Neutrophil (primary cell): ENCODE data around the gene DENND10.

Source experiments
- H3K27ac ChIP-seq: fragments of 200-600 bp; sonication (generic); 2 replicates; pipeline ENCODE4 v1.5.1; 2016; ENCODE audit warnings: mild to moderate bottlenecking, moderate library complexity
- H3K27me3 ChIP-seq: fragments of 200-600 bp; sonication (generic); 2 replicates; pipeline ENCODE4 v1.6.0; 2016; ENCODE audit warnings: mild to moderate bottlenecking
- H3K36me3 ChIP-seq: fragments of 200-600 bp; sonication (generic); 2 replicates; pipeline ENCODE4 v1.5.1; 2017
- H3K4me1 ChIP-seq, 2 experiments: fragments of 200-600 bp in 1 of 2; sonication (generic) in 1 of 2; 1 replicate in 1 of 2; 2 replicates in 1 of 2; pipeline versions ENCODE4 v1.5.1 to v1.6.1; 2013 to 2016; ENCODE audit warnings: low read depth in 1 of 2, low read length in 1 of 2, mild to moderate bottlenecking in 1 of 2, moderate library complexity in 1 of 2; ENCODE audit not compliant: control insufficient read depth in 1 of 2, insufficient read depth in 1 of 2
- H3K4me3 ChIP-seq, 2 experiments: fragments of 200-600 bp in 1 of 2; sonication (generic) in 1 of 2; 1 replicate in 1 of 2; 2 replicates in 1 of 2; pipeline ENCODE4 v1.5.1; 2013 to 2016; ENCODE audit warnings: low read depth in 1 of 2, low read length in 1 of 2, mild to moderate bottlenecking in 1 of 2, moderate library complexity in 1 of 2
- H3K9me3 ChIP-seq: fragments of 200-600 bp; sonication (generic); 2 replicates; pipeline ENCODE4 v1.5.1; 2016
- TF ChIP-seq, protein P1 (sequence below): fragments of 200-600 bp; sonication (generic); IDR thresholded peaks from 2 replicates; pipeline ENCODE4 v1.5.1; 2016; ENCODE audit warnings: antibody characterized with exemption

Gene DENND10

DNA sequence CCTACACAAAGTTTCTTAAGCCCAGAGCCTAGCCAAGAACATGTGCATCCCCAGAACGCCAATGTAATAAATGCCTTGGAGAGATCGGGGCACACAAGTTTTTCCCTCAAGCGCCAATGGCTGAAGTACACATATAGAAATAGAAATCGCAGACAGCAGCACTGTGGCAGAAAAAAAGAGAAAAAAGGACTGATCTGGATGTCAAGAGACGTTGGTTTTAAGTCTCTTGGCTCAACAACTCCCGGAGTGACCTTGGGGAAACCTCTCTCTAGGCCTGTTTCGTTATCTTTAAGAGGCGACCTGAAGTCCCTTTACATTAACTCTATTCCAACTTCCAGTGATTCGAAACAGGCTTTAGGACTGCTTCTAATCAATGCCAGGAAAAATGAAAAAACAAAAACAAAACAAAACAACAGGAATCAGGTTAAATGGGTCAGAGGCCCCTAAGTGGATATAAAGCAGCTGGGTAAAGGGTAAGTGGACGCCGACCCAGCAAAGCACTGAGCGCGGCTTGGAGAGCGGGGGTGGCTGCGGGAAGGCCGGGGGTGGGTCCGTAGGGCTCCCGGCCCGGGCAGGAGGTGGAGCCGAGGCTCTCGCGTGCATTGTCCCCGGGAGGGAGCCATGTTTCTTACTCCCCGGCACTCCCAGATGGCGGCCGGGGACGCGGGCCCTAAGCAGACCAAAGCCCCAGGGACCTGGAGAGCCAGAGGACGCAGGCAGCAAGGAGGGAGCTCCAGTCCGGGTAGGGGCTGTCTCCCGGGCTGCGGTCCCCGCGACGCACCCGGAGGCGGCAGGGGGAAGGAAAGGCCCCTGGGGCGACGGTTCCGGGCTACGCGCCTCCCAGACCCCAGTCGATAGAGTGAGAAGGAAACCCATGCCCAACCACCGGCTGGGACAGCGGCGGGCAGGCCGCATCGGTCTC is 24.1 kb upstream of the DENND10 start:
- no peaks in the 10 kb centered on the region for H3K36me3 ChIP-seq
- H3K4me1 ChIP-seq, result peaks cover 40 to 46% of the 10 kb centered on the region in 2 experiments
- no peaks in the 10 kb centered on the region for H3K9me3 ChIP-seq
- no peaks in the 10 kb centered on the region for H3K27me3 ChIP-seq
- peak overlapping the region; percentile 90 for H3K27ac ChIP-seq
- peak overlapping the region; percentile 89 to 96 for H3K4me3 ChIP-seq
- TF ChIP-seq, protein P1, sequence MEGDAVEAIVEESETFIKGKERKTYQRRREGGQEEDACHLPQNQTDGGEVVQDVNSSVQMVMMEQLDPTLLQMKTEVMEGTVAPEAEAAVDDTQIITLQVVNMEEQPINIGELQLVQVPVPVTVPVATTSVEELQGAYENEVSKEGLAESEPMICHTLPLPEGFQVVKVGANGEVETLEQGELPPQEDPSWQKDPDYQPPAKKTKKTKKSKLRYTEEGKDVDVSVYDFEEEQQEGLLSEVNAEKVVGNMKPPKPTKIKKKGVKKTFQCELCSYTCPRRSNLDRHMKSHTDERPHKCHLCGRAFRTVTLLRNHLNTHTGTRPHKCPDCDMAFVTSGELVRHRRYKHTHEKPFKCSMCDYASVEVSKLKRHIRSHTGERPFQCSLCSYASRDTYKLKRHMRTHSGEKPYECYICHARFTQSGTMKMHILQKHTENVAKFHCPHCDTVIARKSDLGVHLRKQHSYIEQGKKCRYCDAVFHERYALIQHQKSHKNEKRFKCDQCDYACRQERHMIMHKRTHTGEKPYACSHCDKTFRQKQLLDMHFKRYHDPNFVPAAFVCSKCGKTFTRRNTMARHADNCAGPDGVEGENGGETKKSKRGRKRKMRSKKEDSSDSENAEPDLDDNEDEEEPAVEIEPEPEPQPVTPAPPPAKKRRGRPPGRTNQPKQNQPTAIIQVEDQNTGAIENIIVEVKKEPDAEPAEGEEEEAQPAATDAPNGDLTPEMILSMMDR, result no peak

DNA sequence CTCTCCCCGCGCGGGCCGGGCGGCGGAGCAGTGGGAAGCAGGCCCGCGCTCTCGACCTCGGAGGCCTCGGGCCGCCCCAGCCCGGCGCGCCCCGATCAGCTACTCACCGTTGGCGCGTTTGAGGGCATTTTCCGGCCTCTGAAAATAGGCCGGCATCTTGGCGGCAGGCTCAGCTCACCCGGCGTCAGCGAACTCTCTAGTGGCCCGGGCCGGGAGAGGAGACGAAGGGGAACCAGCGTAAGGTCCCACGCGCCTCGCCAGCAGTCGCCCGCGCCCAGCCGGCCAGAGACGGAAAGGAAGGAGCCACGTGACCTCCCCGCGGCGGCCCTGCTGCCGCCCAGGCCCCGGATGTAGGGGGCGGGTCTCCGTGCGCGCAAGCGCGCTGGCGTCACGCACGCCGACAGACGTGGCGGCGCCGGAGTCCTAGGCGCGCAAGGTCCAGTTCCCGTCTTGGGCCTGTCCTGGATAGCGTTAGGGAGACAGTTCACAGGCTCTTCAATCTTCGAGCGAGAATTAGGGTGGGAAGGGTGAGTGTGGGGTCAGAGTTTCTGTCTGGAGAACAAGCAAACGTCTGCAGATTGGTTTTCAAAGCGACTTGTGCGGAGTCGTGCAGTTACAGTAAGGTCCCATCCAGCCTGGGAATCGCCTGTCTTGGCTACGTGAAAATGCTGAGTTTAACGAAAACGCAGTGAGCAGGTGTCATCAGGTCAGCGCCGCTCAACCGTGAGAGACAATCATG is 23.2 kb upstream of the DENND10 start, which contains the start of gene EIF3A:
TSS of gene EIF3A (minus strand) at position 297 of the 739 bp plus-strand sequence. CDS start at position 156, 141 bp downstream.
- Histone ChIP-seq H3K4me1 (peaks cover 40 to 46% of the 10 kb centered on the region in 2 experiments), H3K4me3 (peak within 1 kb of the TSS; percentile 89 to 96), H3K9me3 (no peaks in the 10 kb centered on the region), H3K27ac (peak within 1 kb of the TSS; percentile 90), H3K27me3 (no peaks in the 10 kb centered on the region), H3K36me3 (no peaks in the 10 kb centered on the region)
- TF ChIP-seq, protein P1, result peak; percentile 59

DNA sequence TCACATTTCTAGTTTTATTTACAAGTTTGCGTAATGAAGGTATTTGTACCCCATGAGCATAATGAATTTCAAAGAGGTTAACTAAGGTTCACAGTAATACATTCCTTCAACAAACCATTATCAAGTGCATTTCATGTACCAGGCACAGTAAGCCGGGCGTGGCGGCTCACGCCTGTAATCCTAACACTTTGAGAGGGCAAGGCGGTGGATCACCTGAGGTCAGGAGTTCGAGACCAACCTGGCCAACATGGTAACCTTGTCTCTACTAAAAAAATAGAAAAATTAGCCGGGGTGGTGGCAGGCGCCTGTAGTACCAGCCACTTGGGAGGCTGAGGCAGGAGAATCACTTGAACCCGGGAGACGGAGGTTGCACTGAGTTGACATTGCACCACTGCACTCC is 19.0 kb upstream of the DENND10 start:
- Histone ChIP-seq H3K27ac (no peak overlapping the region), H3K4me1 (peaks cover 9 to 10% of the 10 kb centered on the region in 2 experiments), H3K4me3 (no peak overlapping the region), H3K36me3 (no peaks in the 10 kb centered on the region), H3K9me3 (no peaks in the 10 kb centered on the region), H3K27me3 (no peaks in the 10 kb centered on the region)
- TF ChIP-seq, protein P1, result no peak

DNA sequence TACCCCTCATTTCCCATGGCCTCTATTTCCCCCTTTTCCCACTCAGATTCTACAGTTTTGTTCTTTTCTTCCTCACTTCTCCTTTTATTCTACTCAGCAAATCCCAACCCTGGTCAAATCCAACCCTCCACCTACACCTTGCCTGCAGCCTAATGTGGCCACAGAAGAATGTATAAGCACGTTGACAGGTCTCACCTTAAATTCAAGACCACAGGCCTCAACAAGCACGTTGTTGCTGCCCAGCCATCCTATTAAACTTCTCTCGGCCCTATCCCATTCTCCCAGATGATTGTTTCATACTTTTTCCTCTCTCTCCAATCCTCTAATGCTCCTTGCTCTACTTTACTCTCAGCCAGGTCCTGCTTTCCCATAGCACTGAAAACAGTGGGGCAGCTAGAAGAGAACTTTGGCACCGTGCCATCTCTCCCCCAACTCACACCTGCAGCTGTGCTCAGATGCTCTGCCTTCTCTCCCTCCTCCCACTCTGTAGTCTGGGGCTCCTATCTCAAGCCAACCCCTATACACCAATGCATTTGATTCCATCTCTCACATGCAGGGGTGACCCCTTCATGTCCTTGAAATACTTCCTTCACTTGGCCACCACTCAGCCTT is 16.5 kb upstream of the DENND10 start:
- Histone ChIP-seq H3K27me3 (no peaks in the 10 kb centered on the region), H3K36me3 (no peaks in the 10 kb centered on the region), H3K9me3 (no peaks in the 10 kb centered on the region), H3K27ac (no peak overlapping the region), H3K4me1 (no peaks in the 10 kb centered on the region), H3K4me3 (no peak overlapping the region)
- TF ChIP-seq, protein P1, result no peak

DNA sequence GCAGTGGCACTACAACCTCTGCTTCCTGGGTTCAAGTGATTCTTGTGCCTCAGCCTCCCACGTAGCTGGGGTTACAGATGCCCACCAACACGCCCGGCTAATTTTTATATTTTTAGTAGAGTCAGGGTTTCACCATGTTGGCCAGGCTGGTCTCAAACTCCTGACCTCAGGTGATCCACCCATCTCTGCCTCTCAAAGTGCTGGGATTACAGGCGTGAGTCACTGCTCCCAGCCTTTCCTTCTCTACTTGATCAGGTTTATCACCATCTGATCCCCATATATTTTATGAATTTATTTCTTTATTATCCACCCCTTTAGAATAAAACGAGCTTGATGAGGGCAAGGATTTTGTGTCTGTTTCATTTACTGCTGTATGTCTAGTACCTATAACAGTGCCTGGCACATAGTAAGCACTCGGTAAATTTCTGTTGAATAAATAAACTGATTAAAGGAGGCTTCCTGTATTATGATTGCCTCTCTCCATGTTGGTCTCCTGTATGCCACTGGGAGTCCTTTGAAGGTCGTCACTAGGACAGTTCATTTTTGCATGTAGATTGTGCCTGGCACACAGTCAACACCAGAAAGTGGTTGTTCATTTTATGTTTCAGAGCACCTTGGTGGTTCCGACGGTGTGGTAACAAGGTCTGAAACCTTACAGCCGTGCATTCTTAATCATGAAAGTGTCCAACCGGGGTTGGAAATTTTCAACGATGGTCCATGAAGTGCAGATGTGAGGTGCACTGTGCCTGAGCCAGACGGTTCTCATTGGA is 13.7 kb upstream of the DENND10 start:
- Histone ChIP-seq H3K9me3 (no peaks in the 10 kb centered on the region), H3K27ac (no peak overlapping the region), H3K4me3 (no peak overlapping the region), H3K27me3 (no peaks in the 10 kb centered on the region), H3K36me3 (no peaks in the 10 kb centered on the region), H3K4me1 (no peaks in the 10 kb centered on the region)
- TF ChIP-seq, protein P1, result no peak
